GM19467 (cell line): Measurements from ENCODE around the gene CEP41.

Experiments used
- ATAC-seq: cut with Tn5 transposase; IDR thresholded peaks from one replicate; pipeline ENCODE4 v1.9.1; 2021; ENCODE audit warnings: mild to moderate bottlenecking, moderate library complexity; ENCODE audit not compliant: unreplicated experiment

CEP41 gene

GRCh38 chr7:130420943-130421578 is 19.8 kb downstream of the CEP41 start:
- ATAC-seq: no peak

GRCh38 chr7:130419658-130420057 is 21.2 kb downstream of the CEP41 start:
- ATAC-seq: no peak

- no peak for ATAC-seq
Measured at GRCh38 chr7:130418306-130418705, 22.5 kb downstream of the CEP41 start.

- ATAC-seq: no peak
Measured at GRCh38 chr7:130417213-130417612, 23.6 kb downstream of the CEP41 start.

GRCh38 chr7:130415006-130415405 is 25.8 kb downstream of the CEP41 start:
- ATAC-seq: no peak

- no peak for ATAC-seq
Measured at GRCh38 chr7:130413201-130413600, 27.6 kb downstream of the CEP41 start.

GRCh38 chr7:130410868-130411541 is 29.8 kb downstream of the CEP41 start:
- ATAC-seq: no peak

GRCh38 chr7:130409712-130410072 is 31.1 kb downstream of the CEP41 start:
- no peak for ATAC-seq

- no peak for ATAC-seq
Measured at GRCh38 chr7:130409067-130409711, 31.6 kb downstream of the CEP41 start.

GRCh38 chr7:130405003-130405402 is 35.8 kb downstream of the CEP41 start:
- no peak for ATAC-seq

- no peak for ATAC-seq
Measured at GRCh38 chr7:130401578-130401977, 39.2 kb downstream of the CEP41 start.

GRCh38 chr7:130401101-130401500 is 39.7 kb downstream of the CEP41 start:
- no peak for ATAC-seq

- no peak for ATAC-seq
Measured at GRCh38 chr7:130400120-130400572, 40.7 kb downstream of the CEP41 start.

- ATAC-seq: no peak
Measured at GRCh38 chr7:130398526-130399090, 42.2 kb downstream of the CEP41 start.

GRCh38 chr7:130397758-130398073 is 43.1 kb downstream of the CEP41 start:
- no peak for ATAC-seq

GRCh38 chr7:130397051-130397757 is 43.6 kb downstream of the CEP41 start:
- ATAC-seq: no peak

- no peak for ATAC-seq
Measured at GRCh38 chr7:130396109-130396508, 44.7 kb downstream of the CEP41 start.

- ATAC-seq: no peak
Measured at GRCh38 chr7:130395421-130395820, 45.4 kb downstream of the CEP41 start.

GRCh38 chr7:130394421-130395195 is 46.2 kb downstream of the CEP41 start:
- no peak for ATAC-seq

GRCh38 chr7:130393841-130394411 is 46.9 kb downstream of the CEP41 start:
- ATAC-seq: no peak
